Measurements from ENCODE around the gene TEX48. TPM values are rescaled to one million over a fixed set of nuclear protein-coding genes. Genes with fewer than 3 reads are reported as not detected.

Gene TEX48
- polyA plus RNA-seq, 1 of the 3 experiments (the other 2 are of a cell fraction): 0.46 TPM

DNA sequence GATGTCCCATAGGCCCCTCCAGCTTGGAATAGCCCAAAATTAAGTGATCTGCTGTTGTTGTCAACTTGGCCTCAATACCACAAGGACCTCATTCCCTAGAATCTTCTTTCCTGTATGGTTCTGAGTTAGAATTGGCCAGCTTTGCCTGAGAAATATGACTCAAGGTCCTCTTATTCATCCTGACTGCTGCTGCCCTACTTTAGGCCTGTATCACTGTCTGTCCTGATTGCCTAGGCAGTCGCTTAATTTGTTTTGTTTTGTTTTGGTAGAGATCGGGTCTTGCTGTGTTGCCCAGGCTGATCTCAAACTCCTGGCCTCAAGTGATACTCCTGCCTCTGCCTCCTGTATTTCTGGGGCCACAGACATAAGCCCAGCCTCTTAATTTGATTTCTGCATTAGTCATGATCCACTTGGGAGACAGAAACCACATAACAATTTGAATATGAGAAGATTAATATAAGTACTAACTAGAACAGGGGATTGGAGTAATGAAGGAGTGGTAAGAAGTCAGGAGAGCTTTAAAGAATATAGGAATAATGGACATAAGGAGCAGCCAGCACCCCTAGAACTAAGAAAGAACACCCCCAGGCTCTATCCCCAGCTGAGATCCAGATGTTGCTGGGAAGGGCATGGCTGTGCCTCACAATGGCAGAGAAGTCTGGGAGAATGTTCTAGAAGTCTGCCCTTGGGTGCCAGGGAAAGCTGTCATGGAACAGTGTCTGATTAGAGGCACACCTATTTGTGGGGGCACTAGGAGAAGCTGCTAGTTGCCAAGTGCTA, 29.0 kb downstream of the TEX48 start (continued):
- TF ChIP-seq, protein P1, sequence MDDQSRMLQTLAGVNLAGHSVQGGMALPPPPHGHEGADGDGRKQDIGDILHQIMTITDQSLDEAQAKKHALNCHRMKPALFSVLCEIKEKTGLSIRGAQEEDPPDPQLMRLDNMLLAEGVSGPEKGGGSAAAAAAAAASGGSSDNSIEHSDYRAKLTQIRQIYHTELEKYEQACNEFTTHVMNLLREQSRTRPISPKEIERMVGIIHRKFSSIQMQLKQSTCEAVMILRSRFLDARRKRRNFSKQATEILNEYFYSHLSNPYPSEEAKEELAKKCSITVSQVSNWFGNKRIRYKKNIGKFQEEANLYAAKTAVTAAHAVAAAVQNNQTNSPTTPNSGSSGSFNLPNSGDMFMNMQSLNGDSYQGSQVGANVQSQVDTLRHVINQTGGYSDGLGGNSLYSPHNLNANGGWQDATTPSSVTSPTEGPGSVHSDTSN (IDR thresholded peaks at IDR 0.05): no peak

DNA sequence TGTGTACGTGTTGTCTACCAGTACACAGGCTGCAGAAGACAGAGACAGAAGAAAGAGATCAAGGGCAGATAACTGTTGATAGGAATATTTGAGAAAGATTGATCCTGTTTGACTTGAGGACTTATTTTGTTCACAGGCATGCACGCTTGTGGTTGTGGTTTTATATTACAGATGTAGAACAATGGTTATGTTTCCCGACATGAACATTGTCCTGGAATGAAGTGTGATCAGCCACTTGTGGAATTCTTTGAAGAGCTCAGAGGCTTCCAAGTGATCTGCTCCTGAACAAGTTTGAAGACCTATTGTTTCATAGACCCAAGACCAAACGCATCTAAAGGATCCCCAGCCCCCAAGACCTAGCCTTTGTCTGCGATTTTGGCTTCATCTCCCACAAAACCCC, 38.1 kb downstream of the TEX48 start:
- no peak overlapping the region for H2AFZ ChIP-seq (ENCODE audit: low read depth)
- H3K9me3 ChIP-seq: no peaks in the 10 kb centered on the region
- H3K27ac ChIP-seq (ENCODE audit: low read depth in 2 of 2, low read length in 1 of 2): no peak overlapping the region
- H3K79me2 ChIP-seq (ENCODE audit: insufficient read depth): no peaks in the 10 kb centered on the region
- H3K4me3 ChIP-seq (ENCODE audit: low read depth in 2 of 2, low read length in 1 of 2): no peak overlapping the region
- H3K9ac ChIP-seq: no peak overlapping the region
- no peaks in the 10 kb centered on the region for H3K9me2 ChIP-seq
- H4K20me1 ChIP-seq (ENCODE audit: insufficient read depth): no peaks in the 10 kb centered on the region
- no peaks in the 10 kb centered on the region for H3K4me1 ChIP-seq (ENCODE audit: control insufficient read depth in 1 of 2, insufficient read depth in 2 of 2, low read depth in 1 of 2, low read length in 1 of 2)
- H3K4me2 ChIP-seq: no peak overlapping the region
- ChIA-PET POLR2A (no interaction called here), CTCF (interaction anchor here (1.5 to 4.4 kb wide), 2 partner anchors 9 to 18 kb away, joined by 6 to 17 read pairs; no protein-coding TSS in a partner anchor)
- no peaks in the 10 kb centered on the region for H3F3A ChIP-seq (replicated peaks; ENCODE audit: insufficient read depth)
- TF ChIP-seq MEF2A (IDR thresholded peaks at IDR 0.05; ENCODE audit: borderline replicate concordance, low read depth) (no peak), SMC3 (IDR thresholded peaks at IDR 0.05; ENCODE audit: low read depth, low read length) (no peak), FOXM1 (IDR thresholded peaks at IDR 0.05; ENCODE audit: low read depth) (no peak), CHD2 (IDR thresholded peaks at IDR 0.05; ENCODE audit: low read length, partially characterized antibody) (no peak), RFX5 (IDR thresholded peaks at IDR 0.05; ENCODE audit: low read length) (no peak), FOSL2 (IDR thresholded peaks at IDR 0.05; ENCODE audit: borderline replicate concordance, low read depth) (no peak), TEAD4 (IDR thresholded peaks at IDR 0.05; ENCODE audit: borderline replicate concordance, insufficient read depth) (no peak), NFIC (IDR thresholded peaks at IDR 0.05; ENCODE audit: borderline replicate concordance) (no peak), NRF1 (IDR thresholded peaks at IDR 0.05; ENCODE audit: low read depth, low read length) (no peak), USF1 (IDR thresholded peaks at IDR 0.05; ENCODE audit: borderline replicate concordance, low read depth) (no peak), EP300 (IDR thresholded peaks at IDR 0.05; ENCODE audit: borderline replicate concordance in 1 of 2, low read depth in 1 of 2, low read length in 1 of 2) (no peak)
- TF ChIP-seq, protein P2, sequence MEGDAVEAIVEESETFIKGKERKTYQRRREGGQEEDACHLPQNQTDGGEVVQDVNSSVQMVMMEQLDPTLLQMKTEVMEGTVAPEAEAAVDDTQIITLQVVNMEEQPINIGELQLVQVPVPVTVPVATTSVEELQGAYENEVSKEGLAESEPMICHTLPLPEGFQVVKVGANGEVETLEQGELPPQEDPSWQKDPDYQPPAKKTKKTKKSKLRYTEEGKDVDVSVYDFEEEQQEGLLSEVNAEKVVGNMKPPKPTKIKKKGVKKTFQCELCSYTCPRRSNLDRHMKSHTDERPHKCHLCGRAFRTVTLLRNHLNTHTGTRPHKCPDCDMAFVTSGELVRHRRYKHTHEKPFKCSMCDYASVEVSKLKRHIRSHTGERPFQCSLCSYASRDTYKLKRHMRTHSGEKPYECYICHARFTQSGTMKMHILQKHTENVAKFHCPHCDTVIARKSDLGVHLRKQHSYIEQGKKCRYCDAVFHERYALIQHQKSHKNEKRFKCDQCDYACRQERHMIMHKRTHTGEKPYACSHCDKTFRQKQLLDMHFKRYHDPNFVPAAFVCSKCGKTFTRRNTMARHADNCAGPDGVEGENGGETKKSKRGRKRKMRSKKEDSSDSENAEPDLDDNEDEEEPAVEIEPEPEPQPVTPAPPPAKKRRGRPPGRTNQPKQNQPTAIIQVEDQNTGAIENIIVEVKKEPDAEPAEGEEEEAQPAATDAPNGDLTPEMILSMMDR (IDR thresholded peaks at IDR 0.05): no peak
- H3K27me3 ChIP-seq (ENCODE audit: insufficient read depth): no peaks in the 10 kb centered on the region
- 97% methylated on average over 5 of the region's 5 CpGs for WGBS (ENCODE audit: low lambda C conversion rate)
- peaks cover 10 to 21% of the 10 kb centered on the region in 2 experiments for H3K36me3 ChIP-seq (replicated peaks in 1 of 2; ENCODE audit: control insufficient read depth in 1 of 2, insufficient read depth in 2 of 2, low read length in 1 of 2)
- DNase-seq: no peak
